HepG2 (cell line): Measurements from ENCODE around the gene PNLIPRP1. TPM values are rescaled to one million over a fixed set of nuclear protein-coding genes. Genes with fewer than 3 reads are reported as not detected.

Source experiments
- JDP2 ChIP-seq: sonication (generic); formaldehyde crosslinking; IDR thresholded peaks from 2 replicates; pipeline ENCODE4 v1.8.1; 2022; ENCODE audit warnings: missing genetic modification reagents, borderline replicate concordance
- KDM5A ChIP-seq: fragments of 200-600 bp; sonication (generic); IDR thresholded peaks from 2 replicates; pipeline ENCODE4 v1.7.0; 2018; ENCODE audit warnings: antibody characterized with exemption, mild to moderate bottlenecking, low read length, borderline replicate concordance
- NR2F2 ChIP-seq: IDR thresholded peaks from 2 replicates; pipeline ENCODE4 v1.6.1; 2012; ENCODE audit warnings: low read depth, inconsistent platforms, borderline replicate concordance
- ONECUT2 ChIP-seq: sonication (generic); formaldehyde crosslinking; IDR thresholded peaks from 2 replicates; pipeline ENCODE4 v1.4.0; 2020; ENCODE audit warnings: missing genetic modification reagents
- PBX3 ChIP-seq: sonication (generic); formaldehyde crosslinking; IDR thresholded peaks from 2 replicates; pipeline ENCODE4 v1.8.1; 2023; ENCODE audit warnings: missing genetic modification reagents, inconsistent platforms, borderline replicate concordance
- ZNF318 ChIP-seq: sonication (generic); formaldehyde crosslinking; IDR thresholded peaks from 2 replicates; pipeline ENCODE4 v1.4.0; 2020; ENCODE audit warnings: mild to moderate bottlenecking, missing genetic modification reagents
- ZNF383 ChIP-seq: sonication (generic); formaldehyde crosslinking; IDR thresholded peaks from 2 replicates; pipeline ENCODE4 v1.4.0; 2020; ENCODE audit warnings: missing genetic modification reagents, mild to moderate bottlenecking, borderline replicate concordance
- ZNF652 ChIP-seq: IDR thresholded peaks from 2 replicates; pipeline ENCODE4 v1.6.1; 2016; ENCODE audit warnings: low read depth, borderline replicate concordance
- ZSCAN9 ChIP-seq: IDR thresholded peaks from 2 replicates; pipeline ENCODE4 v1.6.1; 2016; ENCODE audit warnings: borderline replicate concordance
- polyA plus RNA-seq, 8 experiments: library from polyadenylated mRNA; depleted of rRNA in 3 of 8; stranded (reverse) in 7 of 8; unstranded in 1 of 8; fragments of >200 nt; fragmentation: Illumina TruSeq in 4 of 8; extraction: Trizol in 4 of 8; gene quantifications; 2 replicates each; pipeline versions ENCODE4 v1.2.1 to v1.2.3, GENCODE V29; 2011 to 2016; ENCODE audit warnings: low read depth in 4 of 8, missing spikeins in 1 of 8, mixed read lengths in 1 of 8; ENCODE audit not compliant: insufficient read depth in 1 of 8
- total RNA-seq, 5 experiments: library from RNA; depleted of rRNA; stranded (reverse); fragments of >200 nt; fragmentation: Illumina TruSeq; extraction: Trizol; gene quantifications; 2 replicates each; pipeline ENCODE4 v1.2.3, GENCODE V29; 2016; ENCODE audit warnings: low read depth in 1 of 5

The PNLIPRP1 gene
- total and polyA plus RNA-seq, 2 of the 13 experiments (the other 11 are each of a cell fraction or from before 2014, with no cell fraction given): not detected

GRCh38 chr10:116554628-116555027 is 36.1 kb upstream of the PNLIPRP1 start (continued):
- TF ChIP-seq ZNF318 (CRISPR knock-in tag): no peak
- TF ChIP-seq JDP2 (CRISPR knock-in tag): no peak
- no peak for TF ChIP-seq KDM5A
- no peak for TF ChIP-seq PBX3 (CRISPR knock-in tag)
- no peak for TF ChIP-seq ONECUT2 (CRISPR knock-in tag)
- TF ChIP-seq ZNF383 (CRISPR knock-in tag): no peak
- no peak for TF ChIP-seq ZSCAN9 (CRISPR knock-in tag)
- TF ChIP-seq ZNF652 (CRISPR knock-in tag): no peak
- TF ChIP-seq NR2F2: no peak
